SHP77 (cell line): Measurements from ENCODE around the gene DENND11.

Experiments used
- DNase-seq, 2 experiments: peaks; one replicate each; lab custom pipeline; 2025; lab: John Stamatoyannopoulos, UW

Gene DENND11

DNA sequence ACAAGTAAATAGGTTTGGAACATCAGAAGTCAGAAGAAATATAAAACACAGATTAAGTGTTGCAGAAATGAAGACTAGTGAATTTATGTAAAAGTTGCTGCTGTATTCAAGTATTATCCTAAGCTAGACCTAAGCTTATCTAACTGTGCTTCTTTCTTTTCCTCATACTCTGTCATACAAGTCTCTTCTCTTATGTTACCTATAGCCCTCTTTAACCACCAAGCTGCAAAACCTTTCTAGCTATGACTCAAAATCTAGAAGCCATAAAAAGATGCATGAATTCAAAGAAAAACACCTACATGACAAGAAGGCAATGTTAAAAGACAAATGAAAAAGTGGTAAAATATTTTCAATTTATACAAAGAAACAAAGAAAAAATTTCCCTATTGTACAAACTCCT, 23.0 kb downstream of the DENND11 start:
- no peak for DNase-seq

DNA sequence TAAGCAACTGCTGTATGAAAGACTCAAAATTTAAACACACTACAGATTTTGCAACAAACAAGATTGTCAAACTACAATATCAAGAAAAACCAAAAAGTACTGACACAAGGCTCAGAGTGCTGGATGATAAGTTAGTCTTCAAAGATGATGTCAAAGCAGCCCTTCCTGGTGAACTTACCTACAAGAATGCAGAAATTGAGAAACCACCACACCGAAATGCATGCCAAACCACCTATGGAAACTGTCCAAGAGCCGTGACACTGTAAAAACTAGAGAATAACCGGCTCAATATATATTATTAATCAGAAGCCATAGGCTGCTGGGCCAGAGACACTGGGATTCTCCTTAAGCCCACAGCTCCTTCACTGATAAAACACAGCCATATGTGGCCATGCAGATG, 25.3 kb downstream of the DENND11 start:
- no peak for DNase-seq

DNA sequence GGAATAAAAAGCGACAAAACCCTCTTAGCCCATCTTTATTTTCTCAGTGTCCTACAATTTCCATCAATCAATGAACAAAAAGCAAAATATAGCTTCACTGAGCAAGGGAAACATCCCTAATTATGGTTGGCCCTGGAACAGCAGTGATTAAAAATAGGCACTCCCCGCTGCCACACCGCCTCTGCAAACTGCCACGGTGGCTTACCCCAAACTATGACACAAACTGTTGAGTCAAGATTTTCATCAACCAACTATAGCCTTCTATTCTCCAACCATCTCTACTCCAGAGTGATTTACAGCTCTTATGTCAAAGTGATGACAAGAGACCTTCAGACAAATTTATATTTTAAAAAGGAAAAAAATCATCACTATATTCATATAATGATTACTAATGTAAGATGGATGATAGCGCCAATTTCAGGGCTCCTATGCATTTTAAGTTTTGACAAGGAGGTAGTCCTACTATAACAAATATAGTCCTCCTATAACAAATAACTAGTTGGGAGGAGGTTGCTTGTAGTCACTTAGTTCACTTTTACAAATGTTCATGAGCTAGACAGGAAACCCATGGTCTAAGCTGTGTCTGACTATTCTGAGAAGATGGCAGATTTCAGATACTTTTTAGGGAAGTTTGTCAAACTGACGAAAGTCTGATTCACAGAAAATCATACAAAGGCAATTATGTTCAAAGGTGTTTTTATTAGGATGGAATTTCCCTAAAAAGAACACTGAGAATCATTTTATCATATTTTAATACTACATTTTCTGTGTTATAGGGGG, 26.3 kb downstream of the DENND11 start:
- no peak for DNase-seq

DNA sequence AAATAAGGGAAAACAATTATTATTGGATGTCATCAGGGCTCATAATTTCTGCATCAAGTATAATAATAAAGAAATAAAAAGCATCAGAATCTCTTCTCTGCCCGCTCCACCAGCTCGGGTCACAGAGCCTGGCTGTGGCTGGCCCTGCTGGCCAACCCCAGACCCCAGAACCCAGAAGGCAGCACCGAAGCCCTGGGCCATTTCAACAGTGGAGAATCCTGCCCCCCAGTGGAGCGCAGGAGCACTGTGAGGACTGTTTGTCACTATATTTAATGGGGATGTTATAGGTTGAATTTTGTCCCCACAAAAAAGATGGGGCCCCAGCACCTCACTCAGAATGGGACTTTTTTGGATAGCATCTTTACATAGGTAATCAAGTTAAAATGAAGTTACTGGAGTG, 27.3 kb downstream of the DENND11 start:
- DNase-seq: no peak

DNA sequence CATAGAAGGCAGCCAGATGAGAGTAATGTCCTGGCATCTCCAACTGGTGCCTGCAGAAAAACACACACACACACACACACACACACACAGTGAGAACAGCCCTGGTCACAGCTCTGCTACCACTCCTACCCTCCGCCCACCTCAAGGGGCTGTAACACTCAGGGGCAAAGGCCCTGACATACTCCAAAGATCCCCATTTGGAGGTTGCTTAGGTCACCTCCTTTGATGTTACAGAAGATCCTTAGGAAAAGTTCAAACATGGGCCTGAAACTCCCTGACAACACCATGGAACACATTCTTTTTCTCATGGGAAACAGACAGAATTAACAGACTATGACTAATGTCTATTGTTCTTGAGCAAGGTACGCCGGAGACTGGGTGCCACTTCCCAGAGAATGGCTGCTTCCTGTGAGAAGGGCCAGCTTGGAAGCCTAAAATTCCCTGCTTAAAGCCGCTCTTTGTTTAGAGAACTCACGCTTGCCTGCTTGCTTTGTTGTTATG, 27.7 kb downstream of the DENND11 start:
- DNase-seq: no peak

DNA sequence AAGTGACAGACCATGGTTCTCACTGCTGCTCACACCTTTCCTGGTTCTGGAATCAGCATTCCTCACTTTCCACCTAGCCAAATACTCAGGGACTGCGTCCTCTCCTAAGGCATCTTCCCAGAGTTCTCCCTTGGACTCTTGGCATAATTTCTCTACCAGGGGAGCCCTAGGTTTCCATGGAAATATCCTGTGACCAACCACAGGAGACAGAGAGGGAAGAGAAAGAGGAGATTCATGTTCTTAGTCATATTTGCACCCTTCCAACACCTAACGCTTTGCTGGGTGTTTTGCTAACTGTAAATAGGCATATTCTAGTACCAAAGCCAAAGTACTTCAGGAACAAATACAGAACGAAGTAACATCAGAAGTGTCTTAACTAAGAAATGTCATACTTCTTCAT, 28.6 kb downstream of the DENND11 start:
- DNase-seq: no peak

DNA sequence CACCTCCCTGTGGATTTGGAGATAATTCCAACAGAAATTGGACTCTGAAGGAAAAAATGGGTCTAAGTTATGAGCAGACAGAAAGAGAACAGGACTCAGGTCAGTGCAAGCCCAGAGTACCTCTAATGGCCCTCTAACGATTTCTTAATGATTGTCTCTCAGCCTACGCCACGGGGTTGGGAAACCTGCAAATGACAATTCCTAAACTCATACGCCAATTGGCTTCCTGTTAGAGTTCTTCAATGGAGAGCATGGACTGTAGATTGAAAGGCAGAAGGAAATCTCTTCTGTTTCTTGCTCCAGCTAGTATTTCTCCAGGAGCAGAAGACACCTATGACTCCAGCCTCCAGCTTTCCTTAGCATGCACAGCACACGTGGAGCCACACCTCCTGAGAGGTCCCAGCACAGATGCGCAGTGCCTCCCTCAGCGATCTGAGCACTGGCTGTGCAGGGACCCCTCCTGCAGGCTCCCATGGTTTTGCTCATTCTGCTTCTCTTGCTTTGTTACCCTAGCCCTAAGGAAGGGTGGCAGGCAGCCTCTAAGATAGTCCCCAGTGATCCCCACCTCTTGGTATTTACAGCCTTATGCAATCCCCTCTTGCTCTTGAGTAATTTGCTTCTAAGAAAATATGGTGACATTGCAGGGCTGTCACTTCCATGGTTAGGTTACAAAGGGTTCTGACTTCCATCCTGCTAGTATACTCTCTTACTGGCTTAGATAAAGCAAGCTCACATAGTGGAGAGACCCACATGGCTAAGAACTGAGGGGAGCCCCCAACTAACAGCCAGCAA, 30.1 kb downstream of the DENND11 start:
- no peak for DNase-seq

DNA sequence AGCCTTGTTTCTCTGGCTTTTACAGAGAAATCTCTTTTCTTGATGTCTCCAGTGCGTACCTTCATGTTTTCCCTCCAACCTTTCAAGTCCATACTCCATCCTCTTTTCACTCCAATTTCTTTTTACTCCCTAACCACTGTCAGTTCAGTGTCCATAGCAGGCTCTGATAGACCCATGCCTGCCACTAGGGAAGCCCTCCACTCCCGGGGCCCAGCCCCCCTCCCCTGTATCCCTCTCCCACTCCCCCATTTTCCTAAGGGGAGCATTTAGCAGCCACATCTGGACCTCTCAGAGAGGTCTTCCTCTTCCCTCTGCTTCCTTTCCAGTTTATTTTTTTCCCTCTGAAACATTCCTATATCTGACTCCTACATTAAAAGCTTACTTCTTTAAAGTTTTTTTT, 33.1 kb downstream of the DENND11 start:
- DNase-seq: no peak

DNA sequence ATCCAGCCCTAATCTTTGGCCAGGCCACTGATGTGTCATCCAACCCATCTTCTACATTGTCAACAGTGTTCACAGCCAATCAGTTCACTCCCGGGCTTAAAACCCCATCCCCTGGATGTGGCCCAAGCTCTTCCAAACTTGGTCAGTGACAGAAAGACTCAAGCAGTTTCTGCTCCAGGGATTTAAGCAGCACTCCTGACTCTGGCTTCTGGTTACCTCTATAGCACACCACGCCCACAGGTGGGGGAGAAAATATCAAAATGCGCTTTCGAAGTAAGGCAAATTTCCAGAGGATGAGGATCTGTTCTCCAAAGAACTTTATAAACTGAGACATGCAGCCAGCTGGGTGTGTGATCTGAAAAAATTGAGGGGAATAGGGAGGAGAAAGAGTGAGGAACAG, 35.9 kb downstream of the DENND11 start:
- DNase-seq: no peak

DNA sequence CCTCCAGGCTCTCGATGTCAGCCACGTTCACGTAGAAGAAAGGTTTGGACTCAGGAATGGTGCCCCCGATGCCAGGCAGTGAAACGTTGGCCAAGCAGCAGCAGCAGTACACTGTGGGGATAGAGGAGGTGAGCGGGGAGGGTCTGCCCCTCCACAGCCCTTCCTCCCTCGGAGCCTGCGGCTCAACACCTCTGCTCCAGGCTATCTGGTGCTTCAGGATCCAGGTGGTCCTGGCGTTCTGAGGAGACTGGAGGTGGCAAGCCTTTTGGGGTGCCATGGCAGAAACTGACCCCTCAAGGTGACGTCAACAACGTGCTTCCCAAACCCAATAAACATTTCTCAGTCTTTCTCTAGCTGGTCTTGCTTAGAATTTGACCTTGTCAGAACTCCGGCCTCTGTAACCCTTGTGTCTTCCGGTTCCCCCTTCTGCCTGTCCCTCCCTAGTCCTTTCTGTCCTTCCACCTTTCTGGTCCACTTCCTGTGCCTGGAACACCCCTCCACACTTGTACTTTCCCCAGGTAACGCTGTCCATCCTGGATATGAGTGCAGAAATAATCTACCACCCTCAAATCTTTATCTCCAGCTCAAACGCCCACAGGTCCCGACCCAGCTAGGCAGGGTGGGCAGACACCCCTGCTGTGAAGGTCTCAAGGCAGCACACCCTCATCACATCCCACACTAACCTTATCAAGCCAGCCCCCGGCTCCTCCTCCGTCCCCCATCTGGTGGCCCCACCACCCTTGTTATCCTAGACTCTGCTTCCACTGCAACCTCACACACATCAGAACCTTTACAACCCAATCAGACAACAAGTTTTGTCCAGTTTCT, 36.5 kb downstream of the DENND11 start:
- DNase-seq: no peak

DNA sequence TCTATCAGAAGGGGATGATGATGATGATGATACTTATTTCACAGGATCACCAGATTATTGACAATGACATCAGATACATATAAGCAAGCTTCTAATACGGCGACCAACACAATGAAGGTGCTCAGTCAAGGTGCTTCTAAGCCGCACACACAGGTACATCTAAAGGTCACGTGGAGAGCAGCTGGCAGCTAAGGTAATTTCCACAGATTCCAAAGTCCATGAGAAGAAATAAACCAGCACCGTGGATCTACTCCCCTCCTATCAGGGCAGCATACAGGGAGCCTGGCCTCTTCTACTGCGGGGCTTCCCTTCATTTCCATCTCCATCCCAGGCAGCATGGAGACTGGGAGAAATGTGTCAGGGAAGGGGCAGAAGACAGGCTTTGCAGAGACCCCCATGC, 37.5 kb downstream of the DENND11 start:
- no peak for DNase-seq

DNA sequence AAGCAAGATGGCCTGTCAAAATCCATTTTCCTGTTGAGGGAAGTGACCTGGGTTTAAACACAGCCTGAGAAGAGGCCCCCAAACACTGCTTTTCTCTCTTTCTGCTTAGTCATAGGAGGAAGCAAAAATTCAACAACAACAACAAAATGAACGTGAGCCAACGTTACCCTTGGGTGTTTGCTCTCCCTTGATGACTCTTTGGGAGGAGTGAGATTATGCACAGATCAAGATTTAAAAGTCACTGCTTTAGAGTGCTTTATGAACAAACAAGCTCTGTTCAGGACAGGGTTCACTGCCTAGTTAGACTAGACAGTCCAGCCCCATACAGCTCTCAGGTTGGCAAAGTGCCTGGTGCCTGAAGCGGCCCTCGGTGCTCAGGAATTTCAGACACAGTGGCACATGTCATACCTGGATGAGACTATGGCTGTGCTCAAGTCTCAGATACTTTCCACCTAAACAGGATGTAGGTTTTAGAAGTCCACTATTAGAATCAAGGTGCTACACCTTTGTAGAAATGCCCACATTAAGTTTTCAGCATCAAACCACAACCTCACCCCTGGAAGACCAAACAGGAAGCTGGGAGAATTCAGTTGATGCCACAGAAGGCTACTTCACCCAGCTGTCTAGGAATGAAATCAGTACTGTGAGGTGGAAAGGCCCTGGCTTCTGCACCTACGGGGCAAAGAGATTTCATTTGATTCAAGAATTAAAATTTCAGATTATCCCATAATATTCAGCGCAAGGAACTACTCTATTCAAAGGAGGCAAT, 38.7 kb downstream of the DENND11 start:
- DNase-seq: no peak

DNA sequence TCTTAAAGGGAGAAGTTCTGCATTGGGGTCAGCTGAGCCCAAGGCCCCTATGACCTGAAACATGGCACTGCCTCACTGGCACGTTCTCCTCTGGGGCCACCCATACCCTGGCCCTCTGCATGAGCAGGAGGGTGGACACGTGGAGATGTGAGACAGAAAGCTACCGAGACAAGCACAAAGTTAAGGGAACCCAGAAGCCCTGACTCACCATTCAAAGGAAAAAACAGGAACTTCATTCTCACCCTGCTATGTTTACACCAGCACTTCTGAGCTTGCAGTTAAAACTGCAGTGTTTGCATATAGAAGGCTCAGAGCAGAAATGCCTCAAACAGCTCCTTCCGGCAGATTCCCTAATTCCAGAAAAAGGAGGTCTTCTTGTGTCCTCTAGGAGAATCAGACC, 41.7 kb downstream of the DENND11 start:
- DNase-seq: no peak

DNA sequence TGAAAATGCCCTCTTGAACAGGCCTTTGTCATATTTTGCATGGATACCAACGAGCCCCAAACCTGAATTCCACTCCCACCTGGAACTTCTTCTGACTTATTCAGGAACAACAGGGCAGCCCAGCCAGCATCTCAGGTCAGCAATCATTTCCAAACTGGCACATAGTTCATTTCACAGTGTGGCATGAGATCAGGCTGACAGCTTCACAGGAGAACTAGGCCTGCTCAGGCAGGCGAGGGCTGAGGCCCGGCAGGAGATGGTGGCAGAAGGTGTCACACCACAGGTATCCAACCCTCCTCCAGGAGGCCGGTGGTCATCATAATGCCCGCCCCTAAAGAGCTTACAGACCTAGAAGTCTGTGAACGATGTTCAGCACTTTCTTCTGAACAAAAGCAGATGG, 42.5 kb downstream of the DENND11 start:
- no peak for DNase-seq

DNA sequence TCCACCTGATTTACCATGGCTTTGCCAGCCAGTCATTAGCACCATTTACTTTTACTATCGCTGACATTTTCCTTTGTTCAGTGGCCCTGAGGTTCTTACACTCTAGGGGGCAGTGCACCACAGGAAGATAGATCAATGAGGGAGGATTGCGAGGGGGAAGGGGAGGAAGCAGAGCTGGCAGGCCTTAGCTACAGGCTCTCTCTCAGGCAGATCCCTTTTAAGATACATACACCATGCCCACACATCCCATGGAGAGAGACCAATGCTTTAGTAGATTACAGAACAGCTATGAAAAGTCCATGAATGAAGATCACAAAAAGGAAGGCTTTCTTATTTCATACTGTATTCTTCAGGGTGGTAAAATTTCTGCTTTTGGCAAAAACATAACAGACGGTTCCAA, 47.4 kb downstream of the DENND11 start:
- DNase-seq: peak; percentile 43 to 72

DNA sequence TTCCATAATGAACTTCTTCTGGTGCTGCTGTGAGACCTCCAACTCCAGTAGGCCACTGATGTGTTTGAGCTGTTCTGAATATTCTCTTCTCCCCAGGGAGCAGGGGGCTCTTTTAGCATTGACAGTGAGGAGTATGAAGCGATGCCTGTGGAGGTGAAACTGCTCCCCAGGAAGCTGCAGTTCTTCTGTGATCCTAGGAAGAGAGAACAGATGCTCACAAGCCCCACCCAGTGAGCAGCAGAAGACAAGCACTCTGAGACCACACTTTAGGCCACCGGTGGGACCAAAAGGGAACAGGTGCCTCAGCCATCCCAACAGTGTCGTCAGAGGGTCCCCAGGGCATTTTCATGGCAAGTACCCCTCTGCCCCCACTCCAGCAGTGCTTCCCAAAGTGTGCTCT, 49.3 kb downstream of the DENND11 start:
- DNase-seq: no peak
